Aorta (tissue), 5 donors: ENCODE results near the gene NOXO1. TPM values are rescaled to one million over a fixed set of nuclear protein-coding genes. Genes with fewer than 3 reads are reported as not detected.
"Not testable (repeated sequence)": the region's sequence is repeated elsewhere in the genome, so short reads cannot be mapped to it uniquely, and the experiment has no call there.

Source experiments
- ATAC-seq: fragments of 200-7000 bp; cut with Tn5 transposase; one replicate; pipeline ENCODE4 v1.9.1; 2022; ENCODE audit warnings: moderate library complexity; ENCODE audit not compliant: low FRiP score
- DNase-seq, 2 donors: peaks; one replicate each; pipeline ENCODE4 v3.0.0-alpha.2; 2020
- H3K27ac ChIP-seq, 2 donors: one replicate each; pipeline ENCODE4 v1.5.1; 2013; ENCODE audit warnings: low read length in 2 of 2, mild to moderate bottlenecking in 2 of 2, moderate library complexity in 2 of 2, control low read depth in 1 of 2, inconsistent platforms in 1 of 2, low read depth in 1 of 2
- H3K27me3 ChIP-seq, 2 donors: one replicate each; pipeline ENCODE4 v1.6.1; 2013; ENCODE audit warnings: control low read depth in 1 of 2, low read length in 1 of 2, mild to moderate bottlenecking in 1 of 2, moderate library complexity in 1 of 2; ENCODE audit not compliant: insufficient read depth in 2 of 2, control insufficient read depth in 1 of 2
- H3K36me3 ChIP-seq, 2 donors: one replicate each; pipeline ENCODE4 v1.6.1; 2013; ENCODE audit warnings: control low read depth in 1 of 2, low read length in 1 of 2, mild to moderate bottlenecking in 1 of 2; ENCODE audit not compliant: insufficient read depth in 2 of 2, control insufficient read depth in 1 of 2
- H3K4me1 ChIP-seq, 2 donors: one replicate each; pipeline ENCODE4 v1.6.1; 2013; ENCODE audit warnings: low read length in 2 of 2, control low read depth in 1 of 2, mild to moderate bottlenecking in 1 of 2, moderate library complexity in 1 of 2; ENCODE audit not compliant: insufficient read depth in 2 of 2, control insufficient read depth in 1 of 2
- H3K4me3 ChIP-seq, 2 donors: one replicate each; pipeline ENCODE4 v1.5.1; 2013; ENCODE audit warnings: low read length in 2 of 2, control low read depth in 1 of 2, mild to moderate bottlenecking in 1 of 2
- H3K9me3 ChIP-seq: one replicate; pipeline ENCODE4 v1.6.1; 2013; ENCODE audit warnings: mild to moderate bottlenecking, low read length; ENCODE audit not compliant: control insufficient read depth
- WGBS, 2 donors: extraction: QIAGEN DNeasy Blood & Tissue Kit; methylation state at CpG; one replicate each; pipeline ENCODE4 v1.1.7; 2013; 5-methylcytosine and 5-hydroxymethylcytosine counted together
- intact Hi-C, 2 donors: fragments of 100-400 bp; cut with DNase I; formaldehyde crosslinking; loops; one replicate each; pipeline versions ENCODE4 v1.14.2 to v1.15.0; 2022
- polyA plus RNA-seq, 2 donors: library from polyadenylated mRNA; stranded (reverse); fragments of 200-250 nt; gene quantifications; one replicate each; pipeline ENCODE4 v1.2.3, GENCODE V29; 2013
- total RNA-seq, 2 donors: library from RNA; stranded (reverse); fragmentation: NEBNext Ultra II Directional; extraction: Animal tissue kit (Norgen Biotek cat#: 25700); gene quantifications; one replicate each; pipeline ENCODE4 v1.2.1, GENCODE V29; 2021
- donor health status: healthy with polysubstance abuse.
- donor health status: Bipolar disorder and iron deficiency.
- donor health status: DM: no; HTN: no; CAD: no.
- donor health status: DM: no; HTN: no; CAD: no.
- donor health status: DM: yes; HTN: yes; CAD: no.

NOXO1 gene
- total and polyA plus RNA-seq, 4 donors, result 0.84 TPM; not detected in 3

- ATAC-seq, result no peak
- H3K27me3 ChIP-seq, result no peaks in the 10 kb centered on the region
Measured at GRCh38 chr16:2015117-2015946, 34.1 kb upstream of the NOXO1 start.

GRCh38 chr16:2013527-2013926, 32.3 kb upstream of the NOXO1 start:
- no peaks in the 10 kb centered on the region for H3K27me3 ChIP-seq
- no peak overlapping the region for H3K4me3 ChIP-seq
- intact Hi-C loops, result no loop called here
- H3K36me3 ChIP-seq, result no peaks in the 10 kb centered on the region
- no peaks in the 10 kb centered on the region for H3K9me3 ChIP-seq
- H3K4me1 ChIP-seq, result no peaks in the 10 kb centered on the region
- ATAC-seq, result no peak
- 91 to 92% methylated on average over 15 of the region's 15 CpGs for WGBS, 2 donors
- DNase-seq, result no peak
- H3K27ac ChIP-seq, result no peak overlapping the region

More at GRCh38 chr16:2015117-2015946, 34.1 kb upstream of the NOXO1 start:
- no peak overlapping the region for H3K4me3 ChIP-seq
- no peaks in the 10 kb centered on the region for H3K36me3 ChIP-seq
- no peaks in the 10 kb centered on the region for H3K9me3 ChIP-seq
- H3K4me1 ChIP-seq, result no peaks in the 10 kb centered on the region
- intact Hi-C loops, result no loop called here
- DNase-seq, result no peak
- H3K27ac ChIP-seq, result no peak overlapping the region
- 87 to 89% methylated on average over 24 of the region's 24 CpGs for whole genome bisulfite sequencing, 2 donors

GRCh38 chr16:2011726-2012125, 30.5 kb upstream of the NOXO1 start:
- H3K27me3 ChIP-seq, H3K27ac ChIP-seq, H3K4me1 ChIP-seq, H3K4me3 ChIP-seq, H3K9me3 ChIP-seq, ATAC-seq, intact Hi-C loops, H3K36me3 ChIP-seq, DNase-seq: not testable (repeated sequence)
- WGBS, 2 donors, result 91 to 92% methylated on average over 9 of the region's 9 CpGs

- H3K27ac ChIP-seq, result peak within 1 kb of the TSS in 1 of 2 donors; percentile 49
Measured at GRCh38 chr16:2009791-2010510, 28.7 kb upstream of the NOXO1 start, which contains the start of gene ZNF598. Gene ZNF598 (minus strand): TSS chr16:2009821.

GRCh38 chr16:2009164-2009711, 28.0 kb upstream of the NOXO1 start:
- H3K27me3 ChIP-seq, result no peaks in the 10 kb centered on the region
- H3K9me3 ChIP-seq, result no peaks in the 10 kb centered on the region
- peak overlapping the region in 1 of 2 donors; percentile 49 for H3K27ac ChIP-seq
- intact Hi-C loops, result no loop called here
- WGBS, 2 donors, result 1% methylated on average over 36 to 55 of the region's 55 CpGs
- ATAC-seq (no peak), DNase-seq (no peak)
- H3K36me3 ChIP-seq, result no peaks in the 10 kb centered on the region
- no peaks in the 10 kb centered on the region for H3K4me1 ChIP-seq
- peak overlapping the region; percentile 80 to 94 for H3K4me3 ChIP-seq

More at GRCh38 chr16:2009791-2010510, 28.7 kb upstream of the NOXO1 start, which contains the start of gene ZNF598:
- peak; percentile 89 to 94 for DNase-seq
- Histone ChIP-seq H3K4me1 (no peaks in the 10 kb centered on the region), H3K36me3 (no peaks in the 10 kb centered on the region), H3K27me3 (no peaks in the 10 kb centered on the region), H3K9me3 (no peaks in the 10 kb centered on the region), H3K4me3 (peak within 1 kb of the TSS; percentile 80 to 94)
- 1% methylated on average over 41 to 52 of the region's 52 CpGs for WGBS, 2 donors
- intact Hi-C loops, result no loop called here
- peak; percentile 95 for ATAC-seq

- WGBS, 2 donors, result 3 to 4% methylated on average over 23 of the region's 23 CpGs
- no peak for DNase-seq
- Histone ChIP-seq H3K36me3 (no peaks in the 10 kb centered on the region), H3K4me3 (peak overlapping the region; percentile 80 to 94), H3K27ac (no peak overlapping the region), H3K9me3 (no peaks in the 10 kb centered on the region), H3K27me3 (no peaks in the 10 kb centered on the region), H3K4me1 (no peaks in the 10 kb centered on the region)
- intact Hi-C loops, result no loop called here
- ATAC-seq, result no peak
Measured at GRCh38 chr16:2008631-2009163, 27.4 kb upstream of the NOXO1 start.

- no peak overlapping the region for H3K27ac ChIP-seq
- H3K9me3 ChIP-seq, result no peaks in the 10 kb centered on the region
- ATAC-seq (no peak), DNase-seq (no peak)
- H3K36me3 ChIP-seq, result no peaks in the 10 kb centered on the region
- 67 to 68% methylated on average over 15 of the region's 15 CpGs for WGBS, 2 donors
- H3K27me3 ChIP-seq, result no peaks in the 10 kb centered on the region
- H3K4me3 ChIP-seq, result no peak overlapping the region
- intact Hi-C loops, result no loop called here
- no peaks in the 10 kb centered on the region for H3K4me1 ChIP-seq
Measured at GRCh38 chr16:2008009-2008526, 26.8 kb upstream of the NOXO1 start.

GRCh38 chr16:2007081-2007836, 26.0 kb upstream of the NOXO1 start:
- H3K27me3 ChIP-seq, result no peaks in the 10 kb centered on the region
- H3K9me3 ChIP-seq, result no peaks in the 10 kb centered on the region
- 74 to 83% methylated on average over 14 to 16 of the region's 16 CpGs for WGBS, 2 donors
- H3K4me3 ChIP-seq, result no peak overlapping the region
- no peak for ATAC-seq
- no peaks in the 10 kb centered on the region for H3K4me1 ChIP-seq
- DNase-seq, result no peak
- intact Hi-C loops, result no loop called here
- peaks cover 0 to 2% of the 10 kb centered on the region in 2 donors for H3K36me3 ChIP-seq
- no peak overlapping the region for H3K27ac ChIP-seq
